ENCODE data around the gene CASP4.

GRCh38 chr11:104908186-104908531, 60.2 kb downstream of the CASP4 start:
- TF ChIP-seq CTCF (IDR thresholded peaks at IDR 0.05 in 8 of 11, conservative IDR thresholded peaks at IDR 0.05 in 3 of 11), result no peak
- no peak for TF ChIP-seq POLR2AphosphoS5 (IDR thresholded peaks at IDR 0.05)
